Glutamatergic neuron (in vitro differentiated cells): ENCODE results near the gene OBP2B. TPM values are rescaled to one million over a fixed set of nuclear protein-coding genes. Genes with fewer than 3 reads are reported as not detected.

ENCODE experiments used
- DNase-seq: peaks from one replicate; pipeline ENCODE4 v3.0.0; 2022
- H3K27ac Mint-ChIP-seq: one replicate; pipeline ENCODE4 v1.8.0; 2020; ENCODE audit warnings: mild to moderate bottlenecking, mixed read lengths, inconsistent platforms; ENCODE audit not compliant: unreplicated experiment
- H3K27me3 Mint-ChIP-seq: one replicate; pipeline ENCODE4 v1.8.0; 2020; ENCODE audit warnings: mild to moderate bottlenecking, moderate library complexity, mixed read lengths, inconsistent platforms; ENCODE audit not compliant: unreplicated experiment
- H3K36me3 Mint-ChIP-seq: one replicate; pipeline ENCODE4 v1.8.0; 2020; ENCODE audit warnings: mild to moderate bottlenecking, mixed read lengths, inconsistent platforms; ENCODE audit not compliant: unreplicated experiment
- H3K4me1 Mint-ChIP-seq: one replicate; pipeline ENCODE4 v1.8.0; 2020; ENCODE audit warnings: mild to moderate bottlenecking, low read depth, mixed read lengths, inconsistent platforms; ENCODE audit not compliant: unreplicated experiment
- H3K4me3 Mint-ChIP-seq: one replicate; pipeline ENCODE4 v1.8.0; 2020; ENCODE audit warnings: mild to moderate bottlenecking, mixed read lengths, inconsistent platforms; ENCODE audit not compliant: unreplicated experiment
- H3K9me3 Mint-ChIP-seq: one replicate; pipeline ENCODE4 v1.8.0; 2020; ENCODE audit warnings: mild to moderate bottlenecking, moderate library complexity, mixed read lengths, inconsistent platforms; ENCODE audit not compliant: unreplicated experiment
- CTCF ChIP-seq: fragments of 200-600 bp; sonication (generic); IDR thresholded peaks from one replicate; pipeline ENCODE4 v1.5.0; 2021; ENCODE audit not compliant: partially characterized antibody, unreplicated experiment
- total RNA-seq: library from RNA; stranded (reverse); fragmentation: NEBNext Ultra II Directional; extraction: Animal tissue kit (Norgen Biotek cat#: 25700); gene quantifications from one replicate; pipeline ENCODE4 v1.2.1, GENCODE V29; 2021; ENCODE audit not compliant: unreplicated experiment

OBP2B gene
- total RNA-seq, 1 donor from 2014 or later, result not detected

GRCh38 chr9:133160742-133161546 is 48.1 kb downstream of the OBP2B start:
- H3K9me3 Mint-ChIP-seq, result no peaks in the 10 kb centered on the region
- TF ChIP-seq CTCF, result peak; percentile 82
- H3K27me3 Mint-ChIP-seq, result peaks cover 8% of the 10 kb centered on the region
- H3K27ac Mint-ChIP-seq, result peak overlapping the region; percentile 29
- no peak overlapping the region for H3K4me3 Mint-ChIP-seq
- peak; percentile 70 for DNase-seq
- no peaks in the 10 kb centered on the region for H3K36me3 Mint-ChIP-seq
- no peaks in the 10 kb centered on the region for H3K4me1 Mint-ChIP-seq

- H3K36me3 Mint-ChIP-seq, result no peaks in the 10 kb centered on the region
- H3K27me3 Mint-ChIP-seq, result peaks cover 6% of the 10 kb centered on the region
- no peak for DNase-seq
- H3K9me3 Mint-ChIP-seq, result peaks cover 1% of the 10 kb centered on the region
- no peak overlapping the region for H3K4me3 Mint-ChIP-seq
- H3K27ac Mint-ChIP-seq, result no peak overlapping the region
- no peak for TF ChIP-seq CTCF
- no peaks in the 10 kb centered on the region for H3K4me1 Mint-ChIP-seq
These were observed 50.4 kb downstream of the OBP2B start for GRCh38 chr9:133158695-133159094.

Other genes with a start within 250 kb of the OBP2B start
- gene GFI1B, start 230.6 kb downstream of the OBP2B start, total RNA-seq, result not detected
- gene GTF3C5, start 178.3 kb downstream of the OBP2B start, total RNA-seq, result 95.2 TPM
- gene CEL, start 147.3 kb downstream of the OBP2B start, total RNA-seq, result 3.8 TPM
- gene RALGDS, start 88.0 kb downstream of the OBP2B start, total RNA-seq, result 449 TPM
- gene GBGT1, start 45.3 kb downstream of the OBP2B start, total RNA-seq, result 1.3 TPM
- gene ABO, start 66.0 kb upstream of the OBP2B start, total RNA-seq, result not detected
- 15.0 TPM for gene SURF6, start 126.9 kb upstream of the OBP2B start, total RNA-seq
- gene MED22, start 138.9 kb upstream of the OBP2B start, total RNA-seq, result 35.7 TPM
- gene RPL7A, start 139.0 kb upstream of the OBP2B start, total RNA-seq, result 1,442 TPM
- gene SURF1, start 147.2 kb upstream of the OBP2B start, total RNA-seq, result 56.1 TPM
- 24.0 TPM for gene SURF2, start 147.3 kb upstream of the OBP2B start, total RNA-seq
- 111 TPM for gene SURF4, start 166.8 kb upstream of the OBP2B start, total RNA-seq
- gene STKLD1, start 167.1 kb upstream of the OBP2B start, total RNA-seq, result 2.6 TPM
- 20.4 TPM for gene REXO4, start 208.8 kb upstream of the OBP2B start, total RNA-seq
- gene ADAMTS13, start 213.1 kb upstream of the OBP2B start, total RNA-seq, result 27.9 TPM